ENCODE results near the gene MTARC2.

DNA sequence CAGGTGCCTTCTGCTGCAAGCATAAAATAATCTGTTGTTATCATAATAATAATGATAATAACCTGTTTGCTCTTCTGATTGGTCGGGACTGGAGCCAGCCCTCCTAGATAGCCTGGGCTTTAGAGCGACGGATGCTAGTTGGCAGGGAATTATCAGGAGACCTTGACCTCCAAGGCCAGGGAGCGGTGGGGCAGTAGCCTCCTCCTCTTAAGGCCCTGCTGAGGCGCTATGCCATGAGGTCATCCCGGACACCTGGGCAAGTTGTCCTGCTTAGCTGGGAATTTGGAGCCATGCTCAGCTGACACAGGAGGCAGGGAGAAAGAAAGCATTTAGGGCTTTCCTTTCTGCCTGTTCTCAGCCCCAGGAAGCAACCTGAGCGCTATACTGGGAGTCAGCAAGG lies 42.3 kb upstream of the MTARC2 start:
- TF ChIP-seq, protein P1, sequence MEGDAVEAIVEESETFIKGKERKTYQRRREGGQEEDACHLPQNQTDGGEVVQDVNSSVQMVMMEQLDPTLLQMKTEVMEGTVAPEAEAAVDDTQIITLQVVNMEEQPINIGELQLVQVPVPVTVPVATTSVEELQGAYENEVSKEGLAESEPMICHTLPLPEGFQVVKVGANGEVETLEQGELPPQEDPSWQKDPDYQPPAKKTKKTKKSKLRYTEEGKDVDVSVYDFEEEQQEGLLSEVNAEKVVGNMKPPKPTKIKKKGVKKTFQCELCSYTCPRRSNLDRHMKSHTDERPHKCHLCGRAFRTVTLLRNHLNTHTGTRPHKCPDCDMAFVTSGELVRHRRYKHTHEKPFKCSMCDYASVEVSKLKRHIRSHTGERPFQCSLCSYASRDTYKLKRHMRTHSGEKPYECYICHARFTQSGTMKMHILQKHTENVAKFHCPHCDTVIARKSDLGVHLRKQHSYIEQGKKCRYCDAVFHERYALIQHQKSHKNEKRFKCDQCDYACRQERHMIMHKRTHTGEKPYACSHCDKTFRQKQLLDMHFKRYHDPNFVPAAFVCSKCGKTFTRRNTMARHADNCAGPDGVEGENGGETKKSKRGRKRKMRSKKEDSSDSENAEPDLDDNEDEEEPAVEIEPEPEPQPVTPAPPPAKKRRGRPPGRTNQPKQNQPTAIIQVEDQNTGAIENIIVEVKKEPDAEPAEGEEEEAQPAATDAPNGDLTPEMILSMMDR (conservative IDR thresholded peaks at IDR 0.05; ENCODE audit: low read depth, low read length): no peak
- no peak for TF ChIP-seq EZH2 (IDR thresholded peaks at IDR 0.05; ENCODE audit: borderline replicate concordance, low read depth, low read length, poor library complexity, severe bottlenecking)
